Lower leg skin (tissue), 3 donors: Measurements from ENCODE around the gene ECE2.

ENCODE experiments used
- CTCF ChIP-seq, 3 donors: fragments of 450-650 bp; IDR thresholded peaks; one replicate each; pipeline ENCODE4 v1.5.1; 2016; ENCODE audit warnings: antibody characterized with exemption in 3 of 3, mild to moderate bottlenecking in 3 of 3, moderate library complexity in 2 of 3
- POLR2A ChIP-seq, 2 donors: fragments of 450-650 bp; IDR thresholded peaks; one replicate each; pipeline ENCODE4 v1.6.1; 2016 to 2017; ENCODE audit warnings: antibody characterized with exemption in 2 of 2, mild to moderate bottlenecking in 1 of 2, moderate library complexity in 1 of 2

DNA sequence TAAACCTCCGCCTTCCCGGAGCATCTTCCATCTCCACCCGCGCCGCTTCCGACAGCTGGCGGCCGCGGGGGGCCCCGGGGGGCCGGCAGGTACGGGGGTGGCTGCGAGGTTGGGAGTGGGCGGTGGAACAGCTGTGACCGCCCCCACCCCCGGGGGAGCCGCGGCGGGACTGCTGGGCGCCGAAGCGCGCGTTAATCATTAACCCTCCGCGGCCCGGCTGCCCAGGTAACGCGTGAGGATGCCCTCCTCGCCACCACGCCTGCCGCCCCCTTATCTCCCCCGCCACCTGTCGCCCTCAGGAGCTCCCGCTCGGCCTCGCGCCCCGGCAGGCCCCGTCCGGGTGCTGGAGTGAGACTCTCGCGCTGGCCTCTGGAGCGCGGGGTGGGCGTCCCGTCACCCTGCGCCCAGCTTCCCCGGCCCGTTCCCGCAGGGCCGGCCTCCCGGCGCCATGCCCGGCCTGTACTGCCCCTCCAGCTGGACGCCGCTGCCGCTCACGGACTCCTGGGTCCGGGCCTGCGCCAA, 45.7 kb upstream of the ECE2 start:
- no peak for TF ChIP-seq POLR2A (IDR thresholded peaks at IDR 0.05)
- TF ChIP-seq CTCF (IDR thresholded peaks at IDR 0.05): no peak
